A549 (cell line): ENCODE data around the gene TXNDC2. TPM values are rescaled to one million over a fixed set of nuclear protein-coding genes. Genes with fewer than 3 reads are reported as not detected.

Experiments used
- ATAC-seq, 2 experiments: fragments of 200-7000 bp in 1 of 2; fragments of >200 bp in 1 of 2; cut with Nextera tagmentation in 1 of 2; cut with Tn5 transposase in 1 of 2; 3 replicates each; pipeline versions ENCODE4 v1.8.0 to v1.9.1; 2018 to 2020; ENCODE audit warnings: mild to moderate bottlenecking in 1 of 2, moderate library complexity in 1 of 2
- CTCF ChIA-PET: fragments of 300-600 bp; sonication (Branson Sonifier 250); formaldehyde crosslinking; extraction: SDS; loops from one replicate; lab custom pipeline; 2021; ENCODE audit warnings: antibody characterized with exemption, inconsistent platforms; lab: Yijun Ruan, JAX
- POLR2A ChIA-PET: fragments of 350-600 bp; formaldehyde crosslinking; extraction: SDS; loops from one replicate; lab custom pipeline; 2021; ENCODE audit warnings: antibody characterized with exemption, inconsistent platforms; lab: Yijun Ruan, JAX
- DNase-seq, 2 experiments: peaks; one replicate each; pipeline versions ENCODE4 v3.0.0 to v3.0.0-alpha.2; 2011 to 2016; ENCODE audit warnings: low read depth in 1 of 2, low spot score in 1 of 2
- FAIRE-seq: peaks from 2 replicates; lab custom pipeline; 2011; peaks lifted over from hg19 to GRCh38; lab: Jason Lieb, UNC
- H3K27ac ChIP-seq, 2 experiments: fragments of >200 bp; sonication (Bioruptor Twin); formaldehyde crosslinking; 3 replicates each; pipeline ENCODE4 v1.5.1; 2016 to 2017
- H3K4me1 ChIP-seq: fragments of >200 bp; sonication (Bioruptor Twin); formaldehyde crosslinking; 3 replicates; pipeline ENCODE4 v1.6.1; 2016
- H3K4me2 ChIP-seq: fragments of >200 bp; sonication (Bioruptor Twin); formaldehyde crosslinking; 3 replicates; pipeline ENCODE4 v1.6.1; 2016
- H3K4me3 ChIP-seq: fragments of >200 bp; sonication (Bioruptor Twin); formaldehyde crosslinking; 3 replicates; pipeline ENCODE4 v1.5.1; 2016
- H3K9me3 ChIP-seq: fragments of >200 bp; sonication (Bioruptor Twin); formaldehyde crosslinking; 3 replicates; pipeline ENCODE4 v1.6.1; 2016
- BCL3 ChIP-seq: fragments of >200 bp; sonication (Bioruptor Twin); formaldehyde crosslinking; IDR thresholded peaks from 3 replicates; pipeline ENCODE4 v1.6.1; 2016
- BHLHE40 ChIP-seq: IDR thresholded peaks from 2 replicates; pipeline ENCODE4 v1.6.1; 2012; ENCODE audit warnings: low read depth, low read length, inconsistent platforms
- CHD2 ChIP-seq: fragments of 150-350 bp; IDR thresholded peaks from 2 replicates; pipeline ENCODE4 v1.6.1; 2014; ENCODE audit warnings: low read length; ENCODE audit not compliant: partially characterized antibody
- CHD4 ChIP-seq: fragments of 200-600 bp; sonication (generic); IDR thresholded peaks from 2 replicates; pipeline ENCODE4 v1.6.1; 2016; ENCODE audit warnings: antibody characterized with exemption, mild to moderate bottlenecking, borderline replicate concordance
- ESRRA ChIP-seq: fragments of 150-350 bp; IDR thresholded peaks from 2 replicates; pipeline ENCODE4 v1.6.1; 2014; ENCODE audit warnings: mild to moderate bottlenecking, low read length, borderline replicate concordance
- FOSB ChIP-seq: fragments of 250-450 bp; sonication (Bioruptor Pico); IDR thresholded peaks from 2 replicates; pipeline ENCODE4 v1.5.0; 2020; ENCODE audit warnings: mild to moderate bottlenecking, moderate library complexity
- FOSL2 ChIP-seq, 2 experiments: fragments of 450-650 bp in 1 of 2; fragments of >200 bp in 1 of 2; sonication (Bioruptor Twin) in 1 of 2; formaldehyde crosslinking; IDR thresholded peaks; 2 replicates each; pipeline versions ENCODE4 v1.5.0 to v1.6.1; 2016 to 2020; ENCODE audit warnings: mild to moderate bottlenecking in 1 of 2, moderate library complexity in 1 of 2
- GATA3 ChIP-seq: IDR thresholded peaks from 2 replicates; pipeline ENCODE4 v1.6.1; 2012; ENCODE audit warnings: borderline replicate concordance
- HES2 ChIP-seq: fragments of >200 bp; sonication (Bioruptor Twin); formaldehyde crosslinking; IDR thresholded peaks from 2 replicates; pipeline ENCODE4 v1.6.1; 2016
- HEYL ChIP-seq: fragments of 250-450 bp; sonication (Bioruptor Pico); IDR thresholded peaks from 2 replicates; pipeline ENCODE4 v1.8.0; 2021; ENCODE audit warnings: mild to moderate bottlenecking, moderate library complexity
- HMGXB4 ChIP-seq: fragments of 250-450 bp; sonication (Bioruptor Pico); IDR thresholded peaks from 2 replicates; pipeline ENCODE4 v1.5.0; 2021; ENCODE audit warnings: mild to moderate bottlenecking, moderate library complexity, borderline replicate concordance
- HOXA7 ChIP-seq: fragments of 250-450 bp; sonication (Bioruptor Pico); IDR thresholded peaks from 2 replicates; pipeline ENCODE4 v1.5.0; 2020; ENCODE audit warnings: mild to moderate bottlenecking, moderate library complexity
- HOXB13 ChIP-seq: fragments of 250-450 bp; sonication (Bioruptor Pico); IDR thresholded peaks from 2 replicates; pipeline ENCODE4 v1.5.0; 2020; ENCODE audit warnings: low read depth, mild to moderate bottlenecking, moderate library complexity
- KDM1A ChIP-seq: fragments of 200-600 bp; sonication (generic); IDR thresholded peaks from 2 replicates; pipeline ENCODE4 v1.6.1; 2016; ENCODE audit warnings: low read depth, mild to moderate bottlenecking
- MAZ ChIP-seq: fragments of 150-350 bp; IDR thresholded peaks from 2 replicates; pipeline ENCODE4 v1.6.1; 2014; ENCODE audit warnings: antibody characterized with exemption, low read depth, low read length, borderline replicate concordance
- MYC ChIP-seq: IDR thresholded peaks from 2 replicates; pipeline ENCODE4 v1.6.1; 2012; ENCODE audit warnings: mild to moderate bottlenecking, inconsistent platforms, low read length, improper control_type of control experiment, borderline replicate concordance
- RARB ChIP-seq: fragments of 250-450 bp; sonication (Bioruptor Pico); IDR thresholded peaks from 2 replicates; pipeline ENCODE4 v1.8.0; 2021; ENCODE audit warnings: mild to moderate bottlenecking, moderate library complexity
- RCOR1 ChIP-seq: fragments of 150-350 bp; IDR thresholded peaks from 2 replicates; pipeline ENCODE4 v1.6.1; 2014; ENCODE audit warnings: antibody characterized with exemption, low read length, low read depth
- TP53 ChIP-seq: fragments of 250-450 bp; sonication (Bioruptor Pico); IDR thresholded peaks from 2 replicates; pipeline ENCODE4 v1.5.0; 2021; ENCODE audit warnings: mild to moderate bottlenecking, moderate library complexity
- USF2 ChIP-seq: fragments of 450-650 bp; IDR thresholded peaks from 2 replicates; pipeline ENCODE4 v1.6.1; 2014; ENCODE audit warnings: antibody characterized with exemption
- ZFP36 ChIP-seq: fragments of 450-650 bp; IDR thresholded peaks from 2 replicates; pipeline ENCODE4 v1.6.1; 2014; ENCODE audit warnings: borderline replicate concordance; ENCODE audit not compliant: partially characterized antibody
- ZSCAN20 ChIP-seq: fragments of 250-450 bp; sonication (Bioruptor Pico); IDR thresholded peaks from 2 replicates; pipeline ENCODE4 v1.8.0; 2022; ENCODE audit warnings: mild to moderate bottlenecking, moderate library complexity
- WGBS: methylation state at CpG from one replicate; pipeline ENCODE4 v1.1.6; 2017; ENCODE audit errors: missing lambda C conversion rate; 5-methylcytosine and 5-hydroxymethylcytosine counted together
- polyA plus RNA-seq, 4 experiments: library from polyadenylated mRNA; depleted of rRNA in 3 of 4; stranded (reverse); fragments of >200 nt; fragmentation: RNase III in 1 of 4; extraction: RNeasy Plus Mini Kit Qiagen cat#74134 plus additional on column Dnase treatment in 1 of 4; gene quantifications; 2 replicates in 3 of 4; 3 replicates in 1 of 4; pipeline ENCODE4 v1.2.3, GENCODE V29; 2011 to 2017

Gene TXNDC2
- polyA plus RNA-seq, 2 of the 4 experiments (the other 2 are of a cell fraction) = 0.06 to 0.16 TPM

GRCh38 chr18:9870431-9871008 is 15.3 kb upstream of the TXNDC2 start:
- peak overlapping the region; percentile 44 for H3K4me2 ChIP-seq
- FAIRE-seq = no peak
- no peak for DNase-seq
- TF ChIP-seq HES2 (no peak), HOXA7 (CRISPR knock-in tag) (no peak), RARB (no peak), ZSCAN20 (CRISPR knock-in tag) (no peak), FOSB (no peak), RCOR1 (no peak), ZFP36 (no peak), KDM1A (no peak), USF2 (no peak)
- TF ChIP-seq, all 56 proteins: peak for 0
- ChIA-PET CTCF (interaction anchor here (1.1 to 1.6 kb wide), 5 partner anchors 12 to 148 kb away, joined by 3 to 6 read pairs (median 3); no protein-coding TSS in a partner anchor), POLR2A (interaction anchor here (0.7 to 1.8 kb wide), 2 partner anchors 44 to 451 kb away, joined by 3 to 10 read pairs; partner anchors contain the start of gene VAPA)
- Histone ChIP-seq H3K9me3 (peaks cover 19% of the 10 kb centered on the region), H3K4me3 (no peak overlapping the region), H3K27ac (peak overlapping the region; percentile 85 to 94), H3K4me1 (peaks cover 38% of the 10 kb centered on the region)
- WGBS = 65% methylated on average over 4 of the region's 4 CpGs
- ATAC-seq = peak in 1 of 2 experiments; percentile 40; a peak in 3 of 6 replicates

- Histone ChIP-seq H3K9me3 (peaks cover 11% of the 10 kb centered on the region), H3K4me1 (peaks cover 42% of the 10 kb centered on the region), H3K27ac (peak overlapping the region; percentile 85 to 94; a peak in 5 of 6 replicates), H3K4me3 (no peak overlapping the region), H3K4me2 (no peak overlapping the region)
- no peak for FAIRE-seq
- ChIA-PET CTCF (interaction anchor here (1.1 kb wide), 1 partner anchor 149 kb away, joined by 3 read pairs; no protein-coding TSS in a partner anchor), POLR2A (interaction anchor here (1.8 kb wide), 1 partner anchor 43 kb away, joined by 10 read pairs; the partner anchor contains the start of gene VAPA)
- TF ChIP-seq RCOR1 = no peak
- TF ChIP-seq MAZ = no peak
- TF ChIP-seq TP53 (CRISPR knock-in tag) = no peak
- TF ChIP-seq CHD2 = no peak
- no peak for TF ChIP-seq HMGXB4 (CRISPR knock-in tag)
- TF ChIP-seq FOSL2 (IDR thresholded peaks at IDR 0.05) = no peak
- TF ChIP-seq FOSL2 (CRISPR knock-in tag; IDR thresholded peaks at IDR 0.05) = no peak
- TF ChIP-seq HOXB13 (CRISPR knock-in tag) = no peak
- TF ChIP-seq BCL3 = no peak
- no peak for TF ChIP-seq CHD4
- no peak for TF ChIP-seq GATA3
- no peak for TF ChIP-seq ZSCAN20 (CRISPR knock-in tag)
- no peak for TF ChIP-seq ESRRA
- TF ChIP-seq BHLHE40 = no peak
- no peak for TF ChIP-seq MYC
- no peak for TF ChIP-seq HEYL (CRISPR knock-in tag)
- no peak for TF ChIP-seq FOSB
- no peak for ATAC-seq
- no peak for DNase-seq
- 91% methylated on average over 6 of the region's 6 CpGs for WGBS
Observed at GRCh38 chr18:9871244-9871746, 14.5 kb upstream of the TXNDC2 start.
